ENCODE results near the gene TMEM106A.
"Not testable (repeated sequence)": the region's sequence is repeated elsewhere in the genome, so short reads cannot be mapped to it uniquely, and the experiment has no call there.

The TMEM106A gene

DNA sequence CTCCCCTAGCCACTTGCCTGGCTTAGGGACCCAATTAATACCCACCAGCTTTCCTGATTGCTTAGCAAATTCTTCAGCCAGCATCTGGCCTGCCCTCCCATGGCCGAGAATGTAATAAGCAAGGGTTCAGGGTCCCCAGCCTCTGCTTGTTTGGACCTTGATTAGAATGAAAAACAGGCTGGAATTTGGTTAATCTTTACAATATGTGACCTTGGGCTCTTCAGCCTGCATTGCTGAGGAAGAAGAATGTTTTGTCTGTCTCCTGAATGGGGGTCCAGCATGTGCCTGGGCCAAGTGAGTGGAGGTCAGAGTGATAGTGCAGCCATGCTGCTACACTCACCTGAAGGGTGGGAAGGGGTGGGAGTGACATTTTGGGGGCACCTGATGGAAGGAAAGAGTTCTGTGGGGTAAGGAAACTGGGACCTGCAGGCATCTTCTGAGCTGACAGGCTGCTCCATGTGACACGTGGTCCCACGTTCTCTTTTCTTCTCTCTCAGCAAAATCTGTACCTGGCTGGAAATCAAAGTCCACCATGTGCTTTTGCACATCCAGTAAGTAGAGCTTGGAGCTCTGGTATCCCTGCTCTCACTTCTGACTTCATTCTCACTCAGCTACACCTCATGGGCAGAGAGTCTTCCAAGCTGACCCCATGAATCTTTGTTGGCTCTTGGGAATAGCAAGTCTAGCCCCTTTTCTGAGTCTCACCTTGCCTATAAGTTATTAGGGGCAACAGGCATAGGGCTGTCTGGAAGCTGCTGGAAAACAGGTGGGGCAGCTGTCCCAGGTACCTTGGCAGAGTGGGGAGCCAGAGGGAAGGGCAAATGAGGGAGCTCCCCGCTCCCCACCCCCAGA, 5.3 kb downstream of the TMEM106A start:
- no peak for DNase-seq

DNA sequence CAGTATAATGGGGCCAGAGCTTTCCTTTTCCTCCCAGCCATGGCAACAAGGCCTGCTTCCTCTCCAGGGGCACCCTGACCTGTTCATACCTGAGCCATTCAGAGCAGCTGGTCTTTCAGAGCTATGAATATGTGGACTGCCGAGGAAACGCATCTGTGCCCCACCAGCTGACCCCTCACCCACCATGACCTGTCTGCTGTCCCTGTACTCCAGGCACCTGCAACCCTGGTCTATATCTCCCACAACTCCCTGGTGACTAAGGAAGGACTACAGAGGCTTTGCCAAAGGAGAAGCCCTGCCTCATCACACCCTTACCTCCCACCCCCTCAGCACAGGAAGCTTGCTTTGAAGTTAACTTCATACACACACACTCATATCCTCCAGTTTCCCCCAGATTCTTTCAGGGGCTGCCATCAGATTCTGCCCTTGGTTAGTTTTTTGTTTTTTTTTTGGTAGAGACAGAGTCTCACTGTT, 6.0 kb downstream of the TMEM106A start:
- DNase-seq: no peak

GRCh38 chr17:43219001-43219400, 7.3 kb downstream of the TMEM106A start:
- no peak for DNase-seq

DNA sequence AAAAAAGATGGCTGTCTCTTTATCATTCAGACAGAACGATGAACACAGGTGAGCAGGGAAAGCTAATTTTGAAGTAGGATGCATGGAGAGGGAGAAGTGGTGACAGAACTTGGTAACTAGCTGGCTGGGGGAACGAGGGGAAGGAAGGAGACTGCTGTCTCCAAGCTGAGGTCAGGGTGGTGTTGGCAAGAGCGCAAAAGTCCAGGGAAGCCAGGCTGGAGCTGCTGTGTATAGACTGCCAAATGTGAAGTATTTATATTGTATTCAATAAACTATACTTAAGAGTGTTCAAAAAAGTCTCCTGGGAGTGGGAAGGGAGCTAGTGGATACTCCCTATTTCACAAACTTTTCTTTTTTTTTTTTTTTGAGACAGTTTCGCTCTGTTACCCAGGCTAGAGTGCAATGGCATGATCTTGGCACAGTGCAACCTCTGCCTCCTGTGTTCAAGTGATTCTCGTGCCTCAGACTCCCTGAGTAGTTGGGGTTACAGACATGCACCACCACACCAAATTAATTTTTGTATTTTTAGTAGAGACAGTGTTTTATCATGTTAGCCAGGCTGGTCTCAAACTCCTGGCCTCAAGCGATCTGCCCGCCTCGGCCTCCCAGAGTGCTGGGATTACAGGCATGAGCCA, 8.2 kb downstream of the TMEM106A start:
- DNase-seq: no peak

DNA sequence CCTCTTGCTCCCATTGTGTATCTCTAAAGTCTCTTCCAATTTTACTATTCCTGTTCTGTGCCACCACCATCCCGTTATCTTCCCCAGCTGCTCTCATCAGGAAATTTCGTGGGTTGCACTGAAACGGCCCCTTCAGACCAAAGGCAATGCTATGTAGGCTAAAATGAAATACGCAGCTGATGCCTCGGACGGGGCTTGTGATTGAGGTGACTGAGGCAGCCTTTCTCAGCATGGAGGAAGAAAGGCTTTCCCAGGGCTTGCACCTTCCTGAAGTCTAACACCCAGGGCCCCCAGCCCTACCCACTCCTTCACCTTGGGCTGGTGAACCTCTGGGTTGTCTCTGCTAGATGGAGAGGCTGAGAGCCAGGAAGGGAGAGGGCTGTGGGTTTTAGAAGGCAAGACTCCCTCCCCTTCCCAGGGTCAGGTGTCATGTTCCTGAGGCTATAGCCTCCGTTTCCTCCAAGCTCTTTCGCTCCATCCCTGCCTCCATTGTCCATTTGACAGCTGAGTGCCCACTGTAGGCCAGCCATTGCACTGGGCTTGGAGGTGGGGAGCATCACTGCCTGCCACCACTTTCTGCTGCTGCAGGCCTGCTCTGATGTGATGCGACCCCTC, 8.9 kb downstream of the TMEM106A start:
- DNase-seq: no peak

DNA sequence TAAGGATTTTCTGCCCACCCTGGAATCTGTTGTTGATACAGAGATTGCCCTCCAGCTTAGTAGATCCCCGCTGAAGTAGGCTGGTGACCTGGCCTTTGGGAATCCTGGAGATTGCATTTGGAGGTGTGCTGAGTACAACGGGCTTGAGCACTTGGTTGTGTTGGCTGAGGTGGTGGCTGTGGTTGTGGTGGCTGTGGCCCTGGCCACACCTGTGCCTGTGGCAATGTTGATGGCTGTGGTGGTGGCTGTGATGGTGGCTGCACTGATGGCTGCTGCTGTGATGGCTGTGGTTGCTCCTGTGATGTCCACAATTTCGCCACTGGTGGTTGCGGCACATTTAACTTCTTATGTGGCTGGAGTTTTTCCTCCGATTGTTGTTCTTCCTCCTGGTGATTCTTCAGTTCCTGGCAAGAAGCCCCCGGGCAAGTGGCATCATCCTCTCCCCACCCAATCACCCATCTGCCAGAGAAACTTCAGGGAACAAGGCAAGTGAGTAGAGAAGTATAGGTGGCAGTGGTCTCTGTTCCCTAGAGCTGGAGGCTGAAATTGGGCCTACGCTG, 12.6 kb downstream of the TMEM106A start:
- no peak for DNase-seq

DNA sequence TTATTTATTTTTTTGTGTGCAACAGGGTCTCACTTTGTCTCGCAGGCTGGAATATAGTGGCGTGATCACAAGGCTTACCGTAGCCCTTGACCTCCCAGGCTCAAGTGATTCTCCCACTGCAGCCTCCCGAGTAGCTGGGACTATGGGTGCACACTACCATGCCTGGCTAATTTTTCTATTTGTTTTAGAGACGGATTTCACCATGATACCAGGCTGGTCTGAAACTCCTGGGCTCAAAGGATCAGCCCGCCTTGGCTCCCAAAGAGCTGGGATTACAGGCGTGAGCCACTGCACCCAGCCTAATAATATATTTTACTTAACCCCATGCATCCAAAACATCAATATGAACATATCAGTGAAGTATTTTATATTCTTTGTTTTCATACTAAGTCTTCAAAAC, 14.7 kb downstream of the TMEM106A start:
- DNase-seq: no peak

GRCh38 chr17:43228020-43228782, 16.5 kb downstream of the TMEM106A start, which contains the start of gene CCDC200:
Gene CCDC200, minus strand, starts transcription at chr17:43228623. Its CDS starts 69 bp downstream, at chr17:43228554.
- not testable (repeated sequence) for DNase-seq

DNA sequence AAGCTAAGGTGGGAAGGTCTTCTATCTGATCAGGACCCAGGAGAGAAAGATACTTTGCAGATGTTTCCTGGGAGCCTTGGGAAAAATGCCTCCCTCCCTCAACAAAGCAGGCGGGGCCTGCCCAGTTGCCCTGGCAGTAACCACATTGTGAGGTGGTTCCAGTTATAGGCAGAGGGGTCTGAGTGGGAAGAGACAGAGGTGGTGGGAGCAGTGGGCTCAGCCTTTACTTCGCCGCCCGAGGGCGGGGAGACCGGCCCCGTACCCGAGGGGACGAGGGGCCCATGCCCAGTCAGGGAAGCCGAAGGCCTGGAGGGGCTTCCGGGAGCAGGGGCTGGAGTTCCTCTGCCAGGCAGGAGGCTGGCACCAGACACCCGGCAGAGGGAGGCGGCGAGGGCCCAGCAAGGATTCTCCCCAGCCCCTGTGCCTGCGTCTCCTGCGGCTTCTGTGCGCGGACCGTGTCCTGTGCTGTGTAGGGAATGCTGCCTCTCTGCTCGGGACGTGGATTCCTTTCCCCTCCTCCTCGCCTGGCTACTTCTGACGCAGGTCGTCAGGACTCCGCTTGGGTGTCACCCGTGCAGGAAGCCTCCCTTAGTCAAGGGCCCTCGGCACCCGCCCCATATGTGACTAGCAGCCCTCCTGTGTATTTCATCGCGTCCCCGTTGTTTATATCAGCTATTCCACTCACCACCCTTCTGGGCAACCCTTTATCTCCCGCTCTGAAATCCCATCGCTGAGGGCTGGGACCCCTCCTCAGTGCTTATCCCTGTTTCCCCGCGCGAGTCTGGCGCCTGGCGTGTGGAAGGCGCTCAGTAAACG, 19.7 kb downstream of the TMEM106A start:
- DNase-seq: not testable (repeated sequence)

GRCh38 chr17:43232021-43232699, 20.5 kb downstream of the TMEM106A start:
- not testable (repeated sequence) for DNase-seq

GRCh38 chr17:43233263-43233662, 21.6 kb downstream of the TMEM106A start:
- not testable (repeated sequence) for DNase-seq

GRCh38 chr17:43233877-43234276, 22.2 kb downstream of the TMEM106A start, which contains the start of gene RNU2-1:
Gene RNU2-1, minus strand, starts transcription at chr17:43233977.
- not testable (repeated sequence) for DNase-seq

DNA sequence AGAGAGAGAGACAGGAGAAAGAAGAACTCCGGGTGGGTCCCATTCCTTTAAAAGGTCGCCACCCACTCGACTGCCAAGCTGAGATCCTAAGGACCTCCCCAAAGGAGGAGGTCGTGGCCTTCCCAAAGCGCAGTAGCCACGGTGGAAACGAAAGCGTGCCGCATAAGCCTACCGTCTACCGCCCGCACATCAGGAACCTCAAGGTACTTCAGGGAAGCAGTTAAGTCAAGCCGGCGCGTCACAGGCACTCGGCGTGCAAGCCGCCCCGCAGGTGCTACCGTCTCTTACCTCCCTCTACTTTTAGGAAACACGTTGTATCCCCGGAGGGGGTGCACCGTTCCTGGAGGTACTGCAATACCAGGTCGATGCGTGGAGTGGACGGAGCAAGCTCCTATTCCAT, 27.9 kb downstream of the TMEM106A start:
- not testable (repeated sequence) for DNase-seq

DNA sequence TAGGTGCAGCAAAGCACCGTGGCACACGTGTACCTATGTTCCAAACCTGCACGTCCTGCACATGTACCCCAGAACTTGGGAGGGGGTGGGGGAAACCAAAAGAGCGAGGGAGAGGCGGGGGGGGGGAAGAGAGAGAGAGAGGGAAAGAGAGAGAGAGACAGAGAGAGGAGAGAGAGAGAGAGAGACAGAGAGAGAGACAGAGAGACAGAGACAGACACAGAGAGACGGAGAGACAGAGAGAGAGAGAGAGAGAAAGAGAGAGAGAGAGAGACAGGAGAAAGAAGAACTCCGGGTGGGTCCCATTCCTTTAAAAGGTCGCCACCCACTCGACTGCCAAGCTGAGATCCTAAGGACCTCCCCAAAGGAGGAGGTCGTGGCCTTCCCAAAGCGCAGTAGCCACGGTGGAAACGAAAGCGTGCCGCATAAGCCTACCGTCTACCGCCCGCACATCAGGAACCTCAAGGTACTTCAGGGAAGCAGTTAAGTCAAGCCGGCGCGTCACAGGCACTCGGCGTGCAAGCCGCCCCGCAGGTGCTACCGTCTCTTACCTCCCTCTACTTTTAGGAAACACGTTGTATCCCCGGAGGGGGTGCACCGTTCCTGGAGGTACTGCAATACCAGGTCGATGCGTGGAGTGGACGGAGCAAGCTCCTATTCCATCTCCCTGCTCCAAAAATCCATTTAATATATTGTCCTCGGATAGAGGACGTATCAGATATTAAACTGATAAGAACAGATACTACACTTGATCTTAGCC, 29.1 kb downstream of the TMEM106A start:
- not testable (repeated sequence) for DNase-seq

GRCh38 chr17:43246456-43246855, 34.8 kb downstream of the TMEM106A start:
- DNase-seq: not testable (repeated sequence)

Data from CD4-positive, alpha-beta T cell treated with Interferon gamma for 1 hour (primary cell).